Putamen (tissue), 1 donor: ENCODE results near the gene PDE1A.
A peak's percentile ranks its signal among the peaks of the same experiment; 100 is the strongest.

Experiments
- DNase-seq: peaks from one replicate; pipeline ENCODE4 v3.0.0-alpha.2; 2016; ENCODE audit warnings: low spot score

The PDE1A gene

GRCh38 chr2:182426918-182427240 lies at the start of gene PDE1A:
Gene PDE1A, minus strand, starts transcription at chr2:182427036.
- no peak for DNase-seq

- no peak for DNase-seq
Measured at GRCh38 chr2:182473635-182474034, 46.8 kb upstream of the PDE1A start.

GRCh38 chr2:182463760-182464159 lies 36.9 kb upstream of the PDE1A start:
- no peak for DNase-seq

GRCh38 chr2:182456784-182457183 lies 29.9 kb upstream of the PDE1A start:
- no peak for DNase-seq

GRCh38 chr2:182452456-182452990 lies 25.7 kb upstream of the PDE1A start:
- no peak for DNase-seq

GRCh38 chr2:182448371-182448770 lies 21.5 kb upstream of the PDE1A start:
- DNase-seq: no peak

- no peak for DNase-seq
Measured at GRCh38 chr2:182447863-182448262, 21.0 kb upstream of the PDE1A start.

- no peak for DNase-seq
Measured at GRCh38 chr2:182447163-182447562, 20.3 kb upstream of the PDE1A start.

- DNase-seq: no peak
Measured at GRCh38 chr2:182446087-182446486, 19.3 kb upstream of the PDE1A start.

- DNase-seq: no peak
Measured at GRCh38 chr2:182445391-182445965, 18.6 kb upstream of the PDE1A start.

- DNase-seq: no peak
Measured at GRCh38 chr2:182444806-182445205, 18.0 kb upstream of the PDE1A start.

GRCh38 chr2:182444170-182444569 lies 17.3 kb upstream of the PDE1A start:
- DNase-seq: no peak

GRCh38 chr2:182436252-182436651 lies 9.4 kb upstream of the PDE1A start:
- no peak for DNase-seq

- peak; percentile 9 for DNase-seq
Measured at GRCh38 chr2:182435754-182436153, 8.9 kb upstream of the PDE1A start.

GRCh38 chr2:182432051-182432450 lies 5.2 kb upstream of the PDE1A start:
- DNase-seq: no peak

- no peak for DNase-seq
Measured at GRCh38 chr2:182428476-182428875, 1.6 kb upstream of the PDE1A start.

GRCh38 chr2:182426082-182426917 lies 536 bp downstream of the PDE1A start:
- DNase-seq: no peak

GRCh38 chr2:182422864-182423263 lies 4.0 kb downstream of the PDE1A start:
- DNase-seq: no peak

GRCh38 chr2:182420669-182421068 lies 6.2 kb downstream of the PDE1A start:
- no peak for DNase-seq

- DNase-seq: no peak
Measured at GRCh38 chr2:182416861-182417260, 10.0 kb downstream of the PDE1A start.

GRCh38 chr2:182416191-182416590 lies 10.6 kb downstream of the PDE1A start:
- no peak for DNase-seq

- DNase-seq: no peak
Measured at GRCh38 chr2:182415771-182416170, 11.1 kb downstream of the PDE1A start.

- DNase-seq: no peak
Measured at GRCh38 chr2:182412858-182413257, 14.0 kb downstream of the PDE1A start.

- no peak for DNase-seq
Measured at GRCh38 chr2:182410120-182410519, 16.7 kb downstream of the PDE1A start.
